ENCODE results near the gene DRD1. TPM values are rescaled to one million over a fixed set of nuclear protein-coding genes. Genes with fewer than 3 reads are reported as not detected.

DRD1 gene
- total and polyA plus RNA-seq, 2 experiments from 2014 or later: 0.11 to 0.14 TPM

DNA sequence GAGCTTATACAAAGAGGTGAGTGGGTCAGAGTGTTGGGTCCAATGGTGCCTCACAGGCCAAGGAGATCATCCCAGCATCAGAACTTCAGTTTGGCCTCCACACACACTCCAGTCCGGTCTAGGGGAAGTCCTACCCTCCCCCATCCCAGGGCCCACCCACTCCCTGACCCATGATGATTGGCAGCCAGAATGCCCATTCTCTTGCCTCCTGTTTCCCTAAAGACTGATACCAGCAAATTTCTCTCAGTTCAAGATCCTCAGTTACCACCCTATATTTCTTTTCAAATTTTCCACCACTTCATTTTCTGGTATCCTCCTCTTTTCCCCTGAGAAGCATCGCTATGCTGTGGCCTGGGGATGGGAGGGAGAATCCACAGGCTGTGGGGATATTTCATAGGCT lies 21.9 kb downstream of the DRD1 start:
- Mint-ChIP-seq H3K4me3 (no peak overlapping the region), H3K9me3 (no peaks in the 10 kb centered on the region; the same call in 2 of the 3 replicates), H3K27me3 (ENCODE audit: insufficient read depth, low read depth, poor library complexity) (no peaks in the 10 kb centered on the region), H3K36me3 (ENCODE audit: low read depth) (no peaks in the 10 kb centered on the region; the same call in 2 of the 3 replicates), H3K27ac (no peak overlapping the region), H3K4me1 (peaks cover 16% of the 10 kb centered on the region; the same call in 2 of the 3 replicates)
- Histone ChIP-seq H3F3A (replicated peaks; ENCODE audit: low read depth) (no peaks in the 10 kb centered on the region), H4K20me1 (replicated peaks; ENCODE audit: insufficient read depth) (no peaks in the 10 kb centered on the region), H3K36me3 (ENCODE audit: insufficient read depth) (no peaks in the 10 kb centered on the region), H3K27ac (ENCODE audit: low read depth) (no peak overlapping the region), H3K4me1 (ENCODE audit: insufficient read depth) (peaks cover 11% of the 10 kb centered on the region; the same call in 1 of the 2 replicates), H3K4me2 (no peak overlapping the region), H2AFZ (no peak overlapping the region), H3K9me2 (ENCODE audit: insufficient read depth) (peaks cover 11% of the 10 kb centered on the region; the same call in 1 of the 2 replicates), H3K4me3 (no peak overlapping the region), H3K79me2 (replicated peaks; ENCODE audit: insufficient read depth) (no peaks in the 10 kb centered on the region), H3K27me3 (ENCODE audit: insufficient read depth) (no peaks in the 10 kb centered on the region)
- DNase-seq (ENCODE audit: low spot score): no peak
- no peak for ATAC-seq
- TF ChIP-seq, protein P1, sequence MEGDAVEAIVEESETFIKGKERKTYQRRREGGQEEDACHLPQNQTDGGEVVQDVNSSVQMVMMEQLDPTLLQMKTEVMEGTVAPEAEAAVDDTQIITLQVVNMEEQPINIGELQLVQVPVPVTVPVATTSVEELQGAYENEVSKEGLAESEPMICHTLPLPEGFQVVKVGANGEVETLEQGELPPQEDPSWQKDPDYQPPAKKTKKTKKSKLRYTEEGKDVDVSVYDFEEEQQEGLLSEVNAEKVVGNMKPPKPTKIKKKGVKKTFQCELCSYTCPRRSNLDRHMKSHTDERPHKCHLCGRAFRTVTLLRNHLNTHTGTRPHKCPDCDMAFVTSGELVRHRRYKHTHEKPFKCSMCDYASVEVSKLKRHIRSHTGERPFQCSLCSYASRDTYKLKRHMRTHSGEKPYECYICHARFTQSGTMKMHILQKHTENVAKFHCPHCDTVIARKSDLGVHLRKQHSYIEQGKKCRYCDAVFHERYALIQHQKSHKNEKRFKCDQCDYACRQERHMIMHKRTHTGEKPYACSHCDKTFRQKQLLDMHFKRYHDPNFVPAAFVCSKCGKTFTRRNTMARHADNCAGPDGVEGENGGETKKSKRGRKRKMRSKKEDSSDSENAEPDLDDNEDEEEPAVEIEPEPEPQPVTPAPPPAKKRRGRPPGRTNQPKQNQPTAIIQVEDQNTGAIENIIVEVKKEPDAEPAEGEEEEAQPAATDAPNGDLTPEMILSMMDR (conservative IDR thresholded peaks at IDR 0.05; ENCODE audit: low read depth in 2 of 2): no peak
- no peak for TF ChIP-seq ZNF331 (CRISPR knock-in tag; IDR thresholded peaks at IDR 0.05; ENCODE audit: low read depth)
- TF ChIP-seq CREB1 (CRISPR knock-in tag; IDR thresholded peaks at IDR 0.05; ENCODE audit: low read depth): no peak
- no peak for TF ChIP-seq NANOG (IDR thresholded peaks at IDR 0.05; ENCODE audit: borderline replicate concordance)
- no peak for TF ChIP-seq EZH2 (IDR thresholded peaks at IDR 0.05; ENCODE audit: low read depth, unreplicated experiment)
- TF ChIP-seq, protein P2, sequence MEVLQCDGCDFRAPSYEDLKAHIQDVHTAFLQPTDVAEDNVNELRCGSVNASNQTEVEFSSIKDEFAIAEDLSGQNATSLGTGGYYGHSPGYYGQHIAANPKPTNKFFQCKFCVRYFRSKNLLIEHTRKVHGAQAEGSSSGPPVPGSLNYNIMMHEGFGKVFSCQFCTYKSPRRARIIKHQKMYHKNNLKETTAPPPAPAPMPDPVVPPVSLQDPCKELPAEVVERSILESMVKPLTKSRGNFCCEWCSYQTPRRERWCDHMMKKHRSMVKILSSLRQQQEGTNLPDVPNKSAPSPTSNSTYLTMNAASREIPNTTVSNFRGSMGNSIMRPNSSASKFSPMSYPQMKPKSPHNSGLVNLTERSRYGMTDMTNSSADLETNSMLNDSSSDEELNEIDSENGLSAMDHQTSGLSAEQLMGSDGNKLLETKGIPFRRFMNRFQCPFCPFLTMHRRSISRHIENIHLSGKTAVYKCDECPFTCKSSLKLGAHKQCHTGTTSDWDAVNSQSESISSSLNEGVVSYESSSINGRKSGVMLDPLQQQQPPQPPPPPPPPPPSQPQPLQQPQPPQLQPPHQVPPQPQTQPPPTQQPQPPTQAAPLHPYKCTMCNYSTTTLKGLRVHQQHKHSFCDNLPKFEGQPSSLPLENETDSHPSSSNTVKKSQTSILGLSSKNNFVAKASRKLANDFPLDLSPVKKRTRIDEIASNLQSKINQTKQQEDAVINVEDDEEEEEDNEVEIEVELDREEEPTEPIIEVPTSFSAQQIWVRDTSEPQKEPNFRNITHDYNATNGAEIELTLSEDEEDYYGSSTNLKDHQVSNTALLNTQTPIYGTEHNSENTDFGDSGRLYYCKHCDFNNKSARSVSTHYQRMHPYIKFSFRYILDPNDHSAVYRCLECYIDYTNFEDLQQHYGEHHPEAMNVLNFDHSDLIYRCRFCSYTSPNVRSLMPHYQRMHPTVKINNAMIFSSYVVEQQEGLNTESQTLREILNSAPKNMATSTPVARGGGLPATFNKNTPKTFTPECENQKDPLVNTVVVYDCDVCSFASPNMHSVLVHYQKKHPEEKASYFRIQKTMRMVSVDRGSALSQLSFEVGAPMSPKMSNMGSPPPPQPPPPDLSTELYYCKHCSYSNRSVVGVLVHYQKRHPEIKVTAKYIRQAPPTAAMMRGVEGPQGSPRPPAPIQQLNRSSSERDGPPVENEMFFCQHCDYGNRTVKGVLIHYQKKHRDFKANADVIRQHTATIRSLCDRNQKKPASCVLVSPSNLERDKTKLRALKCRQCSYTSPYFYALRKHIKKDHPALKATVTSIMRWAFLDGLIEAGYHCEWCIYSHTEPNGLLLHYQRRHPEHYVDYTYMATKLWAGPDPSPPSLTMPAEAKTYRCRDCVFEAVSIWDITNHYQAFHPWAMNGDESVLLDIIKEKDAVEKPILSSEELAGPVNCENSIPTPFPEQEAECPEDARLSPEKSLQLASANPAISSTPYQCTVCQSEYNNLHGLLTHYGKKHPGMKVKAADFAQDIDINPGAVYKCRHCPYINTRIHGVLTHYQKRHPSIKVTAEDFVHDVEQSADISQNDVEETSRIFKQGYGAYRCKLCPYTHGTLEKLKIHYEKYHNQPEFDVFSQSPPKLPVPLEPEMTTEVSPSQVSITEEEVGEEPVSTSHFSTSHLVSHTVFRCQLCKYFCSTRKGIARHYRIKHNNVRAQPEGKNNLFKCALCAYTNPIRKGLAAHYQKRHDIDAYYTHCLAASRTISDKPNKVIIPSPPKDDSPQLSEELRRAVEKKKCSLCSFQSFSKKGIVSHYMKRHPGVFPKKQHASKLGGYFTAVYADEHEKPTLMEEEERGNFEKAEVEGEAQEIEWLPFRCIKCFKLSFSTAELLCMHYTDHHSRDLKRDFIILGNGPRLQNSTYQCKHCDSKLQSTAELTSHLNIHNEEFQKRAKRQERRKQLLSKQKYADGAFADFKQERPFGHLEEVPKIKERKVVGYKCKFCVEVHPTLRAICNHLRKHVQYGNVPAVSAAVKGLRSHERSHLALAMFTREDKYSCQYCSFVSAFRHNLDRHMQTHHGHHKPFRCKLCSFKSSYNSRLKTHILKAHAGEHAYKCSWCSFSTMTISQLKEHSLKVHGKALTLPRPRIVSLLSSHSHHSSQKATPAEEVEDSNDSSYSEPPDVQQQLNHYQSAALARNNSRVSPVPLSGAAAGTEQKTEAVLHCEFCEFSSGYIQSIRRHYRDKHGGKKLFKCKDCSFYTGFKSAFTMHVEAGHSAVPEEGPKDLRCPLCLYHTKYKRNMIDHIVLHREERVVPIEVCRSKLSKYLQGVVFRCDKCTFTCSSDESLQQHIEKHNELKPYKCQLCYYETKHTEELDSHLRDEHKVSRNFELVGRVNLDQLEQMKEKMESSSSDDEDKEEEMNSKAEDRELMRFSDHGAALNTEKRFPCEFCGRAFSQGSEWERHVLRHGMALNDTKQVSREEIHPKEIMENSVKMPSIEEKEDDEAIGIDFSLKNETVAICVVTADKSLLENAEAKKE (CRISPR knock-in tag; IDR thresholded peaks at IDR 0.05): no peak
- TF ChIP-seq JUNB (IDR thresholded peaks at IDR 0.05; ENCODE audit: unreplicated experiment): no peak
- TF ChIP-seq, protein P3, sequence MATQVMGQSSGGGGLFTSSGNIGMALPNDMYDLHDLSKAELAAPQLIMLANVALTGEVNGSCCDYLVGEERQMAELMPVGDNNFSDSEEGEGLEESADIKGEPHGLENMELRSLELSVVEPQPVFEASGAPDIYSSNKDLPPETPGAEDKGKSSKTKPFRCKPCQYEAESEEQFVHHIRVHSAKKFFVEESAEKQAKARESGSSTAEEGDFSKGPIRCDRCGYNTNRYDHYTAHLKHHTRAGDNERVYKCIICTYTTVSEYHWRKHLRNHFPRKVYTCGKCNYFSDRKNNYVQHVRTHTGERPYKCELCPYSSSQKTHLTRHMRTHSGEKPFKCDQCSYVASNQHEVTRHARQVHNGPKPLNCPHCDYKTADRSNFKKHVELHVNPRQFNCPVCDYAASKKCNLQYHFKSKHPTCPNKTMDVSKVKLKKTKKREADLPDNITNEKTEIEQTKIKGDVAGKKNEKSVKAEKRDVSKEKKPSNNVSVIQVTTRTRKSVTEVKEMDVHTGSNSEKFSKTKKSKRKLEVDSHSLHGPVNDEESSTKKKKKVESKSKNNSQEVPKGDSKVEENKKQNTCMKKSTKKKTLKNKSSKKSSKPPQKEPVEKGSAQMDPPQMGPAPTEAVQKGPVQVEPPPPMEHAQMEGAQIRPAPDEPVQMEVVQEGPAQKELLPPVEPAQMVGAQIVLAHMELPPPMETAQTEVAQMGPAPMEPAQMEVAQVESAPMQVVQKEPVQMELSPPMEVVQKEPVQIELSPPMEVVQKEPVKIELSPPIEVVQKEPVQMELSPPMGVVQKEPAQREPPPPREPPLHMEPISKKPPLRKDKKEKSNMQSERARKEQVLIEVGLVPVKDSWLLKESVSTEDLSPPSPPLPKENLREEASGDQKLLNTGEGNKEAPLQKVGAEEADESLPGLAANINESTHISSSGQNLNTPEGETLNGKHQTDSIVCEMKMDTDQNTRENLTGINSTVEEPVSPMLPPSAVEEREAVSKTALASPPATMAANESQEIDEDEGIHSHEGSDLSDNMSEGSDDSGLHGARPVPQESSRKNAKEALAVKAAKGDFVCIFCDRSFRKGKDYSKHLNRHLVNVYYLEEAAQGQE (IDR thresholded peaks at IDR 0.05; ENCODE audit: unreplicated experiment): no peak
- no peak for TF ChIP-seq EZH2phosphoT487 (IDR thresholded peaks at IDR 0.05; ENCODE audit: unreplicated experiment)
- TF ChIP-seq STAT1 (IDR thresholded peaks at IDR 0.05; ENCODE audit: unreplicated experiment): no peak
- no peak for TF ChIP-seq ZNF114 (CRISPR knock-in tag; IDR thresholded peaks at IDR 0.05)
- TF ChIP-seq, protein P4, sequence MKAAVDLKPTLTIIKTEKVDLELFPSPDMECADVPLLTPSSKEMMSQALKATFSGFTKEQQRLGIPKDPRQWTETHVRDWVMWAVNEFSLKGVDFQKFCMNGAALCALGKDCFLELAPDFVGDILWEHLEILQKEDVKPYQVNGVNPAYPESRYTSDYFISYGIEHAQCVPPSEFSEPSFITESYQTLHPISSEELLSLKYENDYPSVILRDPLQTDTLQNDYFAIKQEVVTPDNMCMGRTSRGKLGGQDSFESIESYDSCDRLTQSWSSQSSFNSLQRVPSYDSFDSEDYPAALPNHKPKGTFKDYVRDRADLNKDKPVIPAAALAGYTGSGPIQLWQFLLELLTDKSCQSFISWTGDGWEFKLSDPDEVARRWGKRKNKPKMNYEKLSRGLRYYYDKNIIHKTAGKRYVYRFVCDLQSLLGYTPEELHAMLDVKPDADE (IDR thresholded peaks at IDR 0.05): no peak
- TF ChIP-seq POLR2AphosphoS5 (IDR thresholded peaks at IDR 0.05; ENCODE audit: low read depth): no peak
